CD4-positive, alpha-beta T cell treated with Interleukin-17A for 4 hours (primary cell): ENCODE results near the gene GKN2.
A peak's percentile ranks its signal among the peaks of the same experiment; 100 is the strongest.
"Not testable (repeated sequence)": the region's sequence is repeated elsewhere in the genome, so short reads cannot be mapped to it uniquely, and the experiment has no call there.

ENCODE experiments used
- DNase-seq: peaks from one replicate; pipeline ENCODE4 v3.0.0-alpha.2; 2020; ENCODE audit warnings: mixed read lengths

The GKN2 gene

DNA sequence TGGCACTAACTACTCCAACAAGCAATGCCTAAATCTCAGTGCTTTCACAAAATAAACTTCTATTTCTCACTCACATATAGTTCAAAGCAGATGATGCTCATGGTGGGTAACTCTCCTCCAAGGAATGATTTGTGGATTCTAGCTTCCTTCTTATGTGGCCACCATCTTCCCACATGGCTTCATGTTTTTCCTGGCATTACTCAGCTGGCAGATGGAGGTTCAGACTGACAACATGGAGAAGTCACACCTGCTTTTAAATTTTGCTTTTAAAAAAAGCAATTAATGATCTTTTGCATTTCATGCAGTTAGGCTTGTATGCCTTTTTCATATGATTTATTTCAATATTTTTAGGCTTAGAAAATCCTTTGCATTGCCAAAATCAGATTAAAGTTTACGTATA lies 6.3 kb upstream of the GKN2 start:
- DNase-seq: no peak

DNA sequence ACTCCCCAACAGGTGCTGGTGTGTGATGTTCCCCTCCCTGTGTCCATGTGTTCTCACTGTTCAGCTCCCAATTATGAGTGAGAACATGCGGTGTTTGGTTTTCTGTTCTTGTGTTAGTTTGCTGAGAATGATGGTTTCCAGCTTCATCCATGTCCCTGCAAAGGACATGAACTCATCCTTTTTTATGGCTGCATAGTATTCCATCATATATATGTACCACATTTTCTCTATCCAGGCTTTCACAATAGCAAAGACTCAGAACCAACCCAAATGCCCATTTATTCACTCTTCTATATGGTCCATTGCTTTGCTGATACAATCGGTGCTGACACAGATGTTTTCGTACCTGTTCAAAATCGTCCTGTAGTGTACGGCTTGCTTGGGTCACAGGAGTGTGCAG lies 2.7 kb upstream of the GKN2 start:
- not testable (repeated sequence) for DNase-seq

DNA sequence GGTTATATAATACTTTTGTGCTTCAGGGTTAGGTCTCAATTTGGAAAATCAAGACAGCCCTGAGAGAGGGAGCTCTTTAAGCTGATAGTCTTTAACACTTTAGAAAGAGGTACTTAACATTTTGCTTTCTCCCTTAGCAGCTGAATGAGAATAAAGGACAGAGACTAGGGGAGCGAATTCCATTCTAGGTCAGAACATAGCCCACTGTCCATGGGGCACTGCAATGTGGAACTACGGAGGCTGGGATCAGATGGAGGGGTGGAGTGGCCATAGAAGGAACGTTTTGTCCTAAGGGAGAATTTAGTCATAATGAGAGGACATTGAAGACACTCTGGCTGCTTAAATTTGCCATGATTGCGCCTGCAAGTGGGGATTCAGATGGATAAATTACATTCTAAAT lies 794 bp downstream of the GKN2 start:
- DNase-seq: no peak

DNA sequence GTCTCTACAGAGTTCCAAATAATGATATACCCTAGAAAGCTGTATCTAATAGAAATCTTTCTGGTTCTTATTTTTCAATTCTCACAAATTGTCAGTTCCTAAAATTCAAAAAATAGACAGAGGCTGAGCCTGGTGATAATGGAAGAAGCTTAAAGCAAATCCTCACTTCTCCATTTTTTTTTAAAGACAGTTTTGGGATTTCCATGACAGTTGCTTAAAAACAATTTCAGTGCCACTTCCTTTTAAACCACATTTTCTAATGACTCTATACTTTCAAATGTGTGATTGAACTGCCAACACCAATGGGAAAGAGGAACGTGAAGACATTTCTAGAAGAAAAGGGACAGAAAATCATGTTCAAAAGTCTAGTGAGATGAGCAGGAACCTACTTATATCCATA lies 4.0 kb downstream of the GKN2 start:
- no peak for DNase-seq

DNA sequence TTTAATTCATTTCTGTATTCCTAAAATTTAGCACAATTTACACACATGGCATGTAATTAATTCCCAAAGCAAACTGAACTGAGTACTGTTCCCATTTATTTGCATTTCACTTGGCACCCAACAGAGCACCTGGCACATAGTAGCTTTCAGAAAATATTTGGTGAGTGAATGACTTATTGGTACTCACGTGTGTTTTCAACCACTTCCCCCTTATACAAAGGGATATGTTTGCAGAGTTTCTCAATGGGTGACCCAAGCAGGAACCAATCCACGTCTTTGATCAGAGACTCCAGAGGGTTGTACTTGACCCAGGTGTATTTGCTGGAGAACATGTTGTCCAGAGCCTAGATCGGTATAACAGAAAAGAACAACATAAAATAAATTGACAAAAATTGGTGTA lies 6.6 kb downstream of the GKN2 start:
- no peak for DNase-seq

DNA sequence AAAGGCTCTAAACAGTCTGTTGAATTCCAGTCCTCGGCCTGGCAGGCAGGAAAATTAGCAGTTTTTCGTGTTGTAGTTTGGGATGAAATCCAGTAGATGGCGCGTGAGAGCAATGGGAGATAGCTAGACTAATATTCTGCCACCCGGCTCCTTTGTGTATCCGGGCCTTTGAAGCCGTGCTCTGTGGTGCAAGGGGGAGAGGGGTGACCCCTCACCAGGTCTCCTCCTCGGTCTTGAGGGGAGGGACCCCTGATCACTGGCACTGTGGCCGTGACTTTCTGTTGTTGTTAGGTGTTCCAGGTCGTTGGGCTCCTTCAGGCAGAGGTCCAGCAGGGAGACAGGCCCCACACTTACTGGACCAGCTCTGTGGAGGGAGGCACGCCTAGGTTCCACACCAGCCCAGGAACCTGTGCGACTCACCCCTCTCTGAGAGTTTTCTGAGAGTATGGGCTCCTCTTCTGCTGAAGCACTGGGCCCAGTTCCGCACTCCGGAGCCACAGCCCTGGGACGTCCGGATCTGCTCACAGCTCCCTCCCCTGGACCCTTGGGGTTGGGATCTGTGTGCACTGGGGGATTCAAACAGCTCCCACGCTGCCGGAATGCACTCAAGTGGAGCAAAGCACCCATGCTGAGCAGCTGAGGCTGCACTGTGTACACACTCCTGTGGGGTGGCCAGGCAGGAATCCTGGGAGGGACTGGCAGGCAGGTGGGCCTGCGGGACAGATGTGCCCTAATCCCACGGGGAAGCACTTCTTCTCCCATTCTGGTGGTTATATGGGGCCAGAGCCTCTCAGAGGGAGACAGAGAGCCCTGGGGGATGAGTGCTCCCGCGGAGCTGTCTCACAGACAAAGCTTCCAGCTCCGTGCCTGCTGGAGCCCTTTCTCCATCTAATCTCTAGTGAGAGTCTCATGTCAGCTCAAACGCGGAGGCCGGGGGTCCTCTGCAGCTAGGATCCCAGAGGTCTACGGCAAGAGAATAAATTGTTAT lies 8.8 kb downstream of the GKN2 start:
- DNase-seq: peak; percentile 61

DNA sequence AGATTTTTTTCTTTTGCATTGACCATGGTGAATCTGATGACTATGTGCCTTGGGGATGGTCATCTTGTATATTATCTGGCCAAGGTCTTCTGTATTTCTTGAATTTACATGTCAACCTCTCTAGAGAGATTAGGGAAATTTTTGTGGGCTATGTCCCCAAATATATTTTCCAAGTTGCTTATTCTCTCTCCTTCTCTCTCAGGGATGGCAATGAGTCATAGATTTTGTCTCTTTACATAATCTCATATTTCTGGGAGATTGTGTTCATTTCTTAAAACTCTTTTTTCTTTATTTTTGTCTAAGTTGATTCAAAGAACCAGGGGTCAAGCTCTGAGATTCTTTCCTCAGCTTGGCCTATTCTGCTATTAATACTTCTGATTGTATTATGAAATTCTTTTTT lies 9.9 kb downstream of the GKN2 start:
- DNase-seq: no peak

DNA sequence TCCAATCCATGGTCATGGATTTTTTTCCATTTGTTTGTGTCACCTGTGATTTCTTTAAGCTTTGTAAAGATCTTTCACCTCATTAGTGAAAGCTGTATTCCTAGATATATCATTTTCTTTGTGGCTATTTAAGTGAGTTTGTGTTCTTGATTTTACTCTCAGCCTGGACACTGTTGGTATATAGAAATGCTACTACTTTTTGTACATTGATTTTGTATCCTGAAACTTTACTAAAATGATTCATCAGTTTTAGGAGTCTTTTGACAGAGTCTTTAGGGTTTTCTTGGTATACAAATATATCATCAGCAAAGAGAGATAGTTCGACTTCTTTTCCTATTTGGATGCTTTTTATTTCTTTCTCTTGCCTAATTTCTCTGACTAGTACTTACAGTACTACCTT lies 12.3 kb downstream of the GKN2 start:
- DNase-seq: no peak

DNA sequence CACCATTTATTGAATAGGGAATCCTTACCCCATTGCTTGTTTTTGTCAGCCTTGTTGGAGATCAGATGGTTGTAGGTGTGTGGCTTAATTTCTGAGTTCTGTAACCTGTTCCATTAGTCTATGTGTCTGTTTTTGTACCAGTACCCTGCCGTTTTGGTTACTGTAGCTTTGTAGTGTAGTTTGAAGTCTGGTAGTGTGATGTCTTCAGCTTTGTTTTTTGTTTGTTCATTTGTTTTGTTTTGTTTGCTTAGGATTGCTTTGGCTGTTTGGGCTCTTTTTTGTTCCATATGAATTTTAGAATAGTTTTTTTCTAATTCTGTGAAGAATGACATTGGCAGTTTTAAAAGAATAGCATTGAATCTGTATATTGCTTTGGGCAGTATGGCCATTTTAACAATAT lies 12.7 kb downstream of the GKN2 start:
- DNase-seq: no peak

DNA sequence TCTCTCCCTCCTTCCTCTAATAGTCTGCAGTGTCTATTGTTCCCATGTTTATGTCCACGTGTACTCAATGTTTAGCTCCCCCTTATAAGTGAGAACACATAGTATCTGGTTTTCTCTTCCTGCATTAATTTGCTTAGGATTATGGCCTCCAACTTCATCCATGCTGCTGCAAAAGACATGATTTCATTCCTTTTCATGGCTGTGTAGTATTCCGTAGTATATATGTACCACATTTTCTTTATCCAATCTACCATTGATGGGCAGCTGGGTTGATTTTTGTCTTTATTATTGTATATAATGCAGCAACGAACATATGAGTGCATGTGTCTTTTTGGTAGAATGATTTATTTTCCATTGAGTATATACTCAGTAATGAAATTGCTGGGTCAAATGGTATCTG lies 13.8 kb downstream of the GKN2 start:
- no peak for DNase-seq

DNA sequence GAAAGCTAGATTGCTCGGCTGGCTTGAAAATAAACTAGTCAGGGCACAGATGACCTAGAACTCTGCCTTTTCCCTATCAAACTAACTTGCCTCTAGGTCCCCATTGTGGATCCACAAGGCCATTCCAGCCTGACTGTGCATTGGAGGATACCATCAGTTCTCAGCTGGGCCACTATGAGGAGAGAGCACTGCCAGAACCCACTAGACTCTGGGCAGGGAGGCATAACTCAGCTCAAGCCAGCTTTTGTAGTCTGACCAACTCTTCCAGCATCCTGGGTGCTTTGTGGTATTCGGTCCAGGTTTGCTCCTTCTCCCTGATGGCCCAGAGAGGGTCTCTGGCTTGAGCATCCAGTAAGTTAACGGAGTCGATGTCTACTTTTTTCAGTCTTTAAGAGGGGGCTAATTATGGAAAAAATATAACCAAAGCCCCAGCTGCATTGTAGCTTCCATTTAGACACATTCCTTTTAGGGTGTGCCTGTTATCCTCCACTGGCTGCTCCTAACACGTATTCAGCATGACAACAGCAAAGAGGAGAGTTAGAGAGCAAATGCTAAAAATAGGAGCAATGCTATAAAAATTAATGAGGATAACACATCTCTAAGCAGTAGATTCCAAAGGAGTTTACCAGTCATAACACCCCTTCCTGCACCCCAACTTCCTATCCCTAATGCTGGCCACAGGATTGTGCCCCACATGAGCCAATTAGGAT lies 15.2 kb downstream of the GKN2 start:
- no peak for DNase-seq

DNA sequence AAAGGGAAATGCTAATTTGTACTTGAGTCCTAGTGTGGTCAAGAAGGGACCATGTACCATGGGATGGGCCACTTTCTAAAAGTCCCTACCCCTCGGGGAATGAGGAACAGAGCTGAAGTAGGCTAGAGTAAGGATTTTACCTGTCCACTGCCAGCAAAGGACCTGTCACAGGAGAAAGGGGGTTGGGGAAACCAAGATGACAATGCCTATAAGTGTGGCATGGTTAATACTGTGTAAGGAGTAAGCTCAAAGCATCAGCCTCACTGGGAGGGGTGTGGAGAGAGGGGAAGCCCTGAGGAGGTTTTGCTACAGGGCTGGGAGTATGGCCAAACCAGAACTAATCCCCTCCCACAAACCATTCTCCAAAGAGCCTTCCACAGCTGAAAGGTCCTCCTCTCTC lies 15.8 kb downstream of the GKN2 start:
- DNase-seq: no peak

DNA sequence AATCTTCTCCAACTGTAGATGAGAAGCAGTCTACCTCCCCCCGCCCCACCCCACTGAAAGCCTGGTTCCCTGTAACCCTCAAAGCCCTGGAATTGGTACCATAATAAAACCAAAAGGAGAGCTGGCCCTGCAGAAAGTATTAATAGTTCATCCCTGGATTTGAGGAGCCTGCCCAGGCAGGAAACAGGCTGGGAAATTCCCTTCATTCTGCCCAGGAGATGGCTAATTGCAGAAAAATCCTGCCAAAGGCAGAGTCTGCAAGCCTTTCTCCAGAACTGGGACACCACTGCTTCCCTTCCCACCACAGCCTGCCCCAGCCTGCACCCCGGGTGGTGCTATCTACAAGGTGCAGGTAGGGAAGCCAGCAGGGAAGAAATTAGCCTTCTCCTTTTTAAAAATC lies 16.3 kb downstream of the GKN2 start:
- no peak for DNase-seq

DNA sequence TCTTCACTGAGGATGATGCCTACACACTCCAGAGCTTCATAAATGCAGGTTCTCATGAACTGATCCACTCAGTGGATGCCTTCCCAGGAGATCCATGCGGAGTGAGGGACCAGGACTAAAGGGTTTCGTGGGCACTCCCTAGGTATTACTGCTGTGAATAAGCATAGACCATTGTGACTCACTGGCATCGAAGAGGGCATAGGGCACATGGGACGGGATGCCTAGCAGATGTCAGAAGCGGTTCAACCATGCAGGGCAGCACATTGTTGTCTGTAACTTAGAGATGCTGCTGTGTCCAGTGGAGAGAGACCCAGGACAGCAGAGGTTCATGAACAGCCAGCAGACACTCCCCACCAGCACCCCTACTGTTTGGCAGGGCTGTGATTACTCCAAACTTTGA lies 17.2 kb downstream of the GKN2 start:
- DNase-seq: no peak

DNA sequence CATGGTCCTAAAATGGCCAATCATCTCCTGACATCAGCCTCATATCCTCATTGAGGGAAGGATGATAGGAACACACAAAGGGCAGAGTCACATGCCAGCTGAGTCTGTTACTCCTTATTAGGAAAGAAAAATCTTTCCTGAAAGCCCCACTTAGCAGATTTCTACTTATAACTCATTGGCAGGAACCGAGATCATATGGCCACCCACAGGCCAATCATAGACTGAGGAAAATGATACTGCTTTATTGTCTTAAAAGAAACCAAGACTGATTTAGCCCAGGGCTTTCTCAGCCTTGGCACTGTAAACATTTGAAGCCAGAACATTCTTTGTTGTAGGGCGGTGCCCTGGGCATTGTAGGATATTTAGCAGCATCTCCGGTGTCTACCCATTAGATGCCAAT lies 18.7 kb downstream of the GKN2 start:
- DNase-seq: no peak

DNA sequence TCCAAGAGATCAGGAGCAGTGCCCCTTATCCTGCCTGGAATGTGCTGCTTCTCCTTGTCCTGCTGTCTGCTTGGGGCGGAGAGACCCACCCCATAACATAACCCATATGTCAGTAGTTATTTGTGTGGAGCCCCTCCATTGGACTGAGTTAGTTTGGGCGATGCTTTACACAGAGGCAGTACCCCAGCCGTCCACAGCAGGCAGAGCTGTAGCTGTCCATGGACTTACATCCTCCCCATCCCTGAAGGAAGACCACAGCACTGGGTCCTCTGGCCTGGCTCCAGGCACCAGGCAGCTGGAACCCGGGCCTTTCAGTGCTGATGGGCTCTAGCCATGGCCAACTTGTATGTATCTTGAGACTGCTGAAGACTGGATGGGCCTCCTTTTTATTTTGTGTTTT lies 20.3 kb downstream of the GKN2 start:
- no peak for DNase-seq

DNA sequence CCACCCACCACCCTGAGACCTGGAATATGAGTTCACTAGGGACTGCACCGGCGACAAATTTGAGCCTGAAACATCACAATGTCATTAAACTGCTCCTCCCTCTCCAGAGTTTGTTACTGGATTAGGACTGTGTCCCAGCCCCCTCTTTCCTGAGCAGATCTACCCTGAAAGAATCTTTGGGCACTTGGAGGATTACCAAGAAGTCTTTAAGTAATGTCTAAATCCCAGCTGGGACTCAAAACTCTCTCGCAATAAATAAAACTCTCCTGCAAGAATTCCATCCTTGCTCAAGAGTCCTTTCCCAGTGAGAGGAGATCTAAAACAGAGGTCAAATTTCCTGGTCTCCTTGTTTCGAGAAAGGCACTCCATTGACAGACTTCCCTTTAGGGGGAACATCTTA lies 20.9 kb downstream of the GKN2 start:
- DNase-seq: no peak

DNA sequence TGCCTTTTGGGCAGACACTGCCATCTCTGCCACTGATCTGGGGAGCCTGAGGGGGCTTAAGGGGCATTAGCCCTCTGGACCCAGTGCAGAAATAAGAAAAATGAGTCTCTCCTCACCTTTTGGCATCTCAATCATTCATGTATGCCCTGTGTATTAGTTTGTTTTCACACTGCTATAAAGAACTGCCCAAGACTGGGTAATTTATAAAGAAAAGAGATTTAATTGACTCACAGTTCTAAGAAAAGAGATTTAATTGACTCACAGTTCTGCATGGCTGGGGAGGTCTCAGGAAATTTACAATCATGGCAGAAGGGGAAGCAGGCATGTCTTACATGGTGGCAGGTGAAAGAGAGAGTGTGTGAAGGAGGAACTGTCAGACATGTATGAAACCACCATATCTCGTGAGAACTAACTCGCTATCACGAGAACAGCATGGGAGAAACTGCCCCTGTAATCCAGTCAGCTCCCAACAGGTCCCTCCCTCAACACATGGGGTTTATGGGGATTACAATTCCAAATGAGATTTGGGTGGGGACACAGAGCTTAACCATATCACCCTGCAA lies 21.5 kb downstream of the GKN2 start:
- no peak for DNase-seq

DNA sequence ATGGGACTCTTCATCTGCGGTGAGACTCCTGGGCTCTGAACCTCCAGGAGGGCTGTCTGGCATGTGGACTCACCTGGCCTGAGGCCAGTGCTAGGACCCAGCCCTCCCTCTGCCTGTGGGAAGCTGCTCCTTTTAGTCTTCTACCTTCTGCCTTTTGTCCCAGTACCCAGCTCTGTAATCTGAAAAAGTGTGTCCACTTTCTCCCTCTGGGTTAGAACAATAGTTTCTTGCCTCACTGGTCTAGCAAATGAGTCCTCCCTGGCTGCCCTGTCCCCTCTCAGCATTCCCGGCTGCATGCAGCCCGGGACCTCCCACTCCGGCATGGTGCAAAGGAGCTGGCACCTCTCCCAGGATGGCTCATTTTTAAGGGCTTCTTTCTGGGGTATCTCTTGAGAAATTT lies 25.9 kb downstream of the GKN2 start:
- no peak for DNase-seq

DNA sequence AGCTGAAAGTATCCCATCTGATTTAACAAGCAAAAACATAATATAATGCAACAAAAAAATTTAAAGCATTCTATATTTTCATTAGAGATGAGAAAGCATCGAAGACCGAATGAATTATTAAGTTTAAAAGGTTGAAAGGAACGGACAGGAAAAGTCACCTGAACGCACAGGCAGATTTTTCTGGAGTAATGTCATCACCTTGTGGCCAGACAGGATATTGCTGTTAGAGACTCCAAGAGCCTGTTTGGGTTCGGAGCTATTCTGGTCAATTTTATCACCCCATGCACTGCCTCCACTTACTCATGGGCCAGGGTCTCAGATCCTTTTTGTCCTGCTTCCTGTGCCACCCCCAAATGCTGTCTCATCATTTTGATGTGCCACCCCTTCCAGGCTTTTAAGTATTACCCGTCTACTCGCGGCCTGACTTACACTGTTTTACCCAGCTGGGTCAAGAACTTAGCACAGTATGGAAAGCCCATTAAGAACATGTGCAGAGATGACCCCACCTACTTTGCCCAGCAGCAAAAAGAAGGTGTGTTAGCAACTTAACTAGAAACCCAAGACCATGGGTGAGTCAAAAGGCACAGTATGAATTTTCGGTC lies 27.3 kb downstream of the GKN2 start:
- DNase-seq: peak; percentile 71

DNA sequence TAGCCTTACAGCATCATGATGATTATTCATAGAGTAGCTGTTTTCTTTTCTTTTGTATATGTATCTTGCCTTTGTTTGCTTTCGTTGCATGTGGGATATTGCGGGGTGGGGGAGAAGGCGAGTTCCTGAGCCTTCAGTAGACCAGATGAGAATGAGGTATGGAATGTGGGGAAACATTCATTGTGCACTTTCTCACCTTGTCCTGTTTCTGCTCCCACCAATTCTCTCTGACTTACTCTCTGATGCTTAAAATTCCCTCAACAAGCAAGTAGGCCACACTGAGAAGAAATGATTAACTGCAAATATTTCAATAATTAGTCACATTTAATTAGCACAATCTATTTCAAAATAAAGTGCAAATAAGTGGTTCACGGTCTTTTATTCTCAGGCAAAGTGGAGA lies 31.0 kb downstream of the GKN2 start:
- no peak for DNase-seq

DNA sequence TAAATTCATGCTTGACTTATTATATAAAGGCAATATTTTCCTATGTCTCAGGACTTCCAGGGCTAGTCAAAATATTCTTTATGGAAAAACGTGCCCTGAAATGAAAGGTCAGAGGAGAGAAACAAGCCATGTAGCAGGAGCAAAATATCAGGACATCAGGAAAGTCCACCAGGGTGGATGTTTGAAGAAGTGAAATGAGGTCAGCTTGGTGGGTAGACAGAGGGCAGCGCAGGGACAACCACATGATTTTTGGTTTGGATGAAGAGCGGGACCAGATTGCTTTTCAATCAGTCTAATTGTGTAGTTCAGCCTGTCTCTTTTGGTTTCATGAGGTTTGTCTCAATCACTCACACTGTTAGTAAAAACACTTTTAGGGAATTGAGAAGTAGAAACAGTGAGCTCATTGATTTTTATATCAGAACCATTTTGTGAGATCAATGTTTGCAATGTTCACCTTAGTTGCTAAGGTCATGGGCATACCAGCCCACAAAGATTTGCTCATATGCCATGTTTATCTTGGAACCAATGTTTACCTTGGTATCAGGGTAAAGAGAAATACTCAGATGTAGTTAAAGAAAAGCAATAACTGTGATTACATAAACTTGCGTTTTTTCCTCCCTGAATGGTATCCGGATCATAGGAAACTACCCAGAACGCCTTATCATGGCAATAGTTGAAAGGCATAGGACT lies 32.1 kb downstream of the GKN2 start:
- DNase-seq: no peak

DNA sequence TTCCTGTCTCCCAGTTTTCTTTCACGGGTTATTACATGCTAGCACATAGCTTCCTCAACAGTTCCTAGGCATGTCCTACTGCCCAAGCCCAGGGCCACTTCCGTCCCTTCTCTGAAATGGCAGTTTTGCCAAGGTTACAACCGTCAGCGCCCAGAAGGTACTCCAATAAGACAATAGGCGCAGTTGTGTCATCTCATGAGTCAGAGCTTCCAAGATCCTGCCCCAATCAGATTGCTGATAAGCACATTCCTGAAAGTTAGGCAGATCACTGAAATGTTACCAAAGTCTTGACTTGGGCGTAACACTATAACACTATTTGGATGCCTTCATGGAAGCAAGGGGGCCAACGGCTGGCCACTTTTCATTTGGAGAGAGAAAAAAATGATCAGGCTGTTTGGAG lies 34.2 kb downstream of the GKN2 start:
- no peak for DNase-seq
